DOHH2 (cell line): ENCODE results near the gene GABRG3.

ENCODE experiments used
- CTCF ChIP-seq: fragments of 200-600 bp; sonication (generic); IDR thresholded peaks from one replicate; pipeline ENCODE4 v1.5.1; 2014; ENCODE audit warnings: antibody characterized with exemption, mild to moderate bottlenecking, low read depth, low read length; ENCODE audit not compliant: poor library complexity, severe bottlenecking
- EZH2phosphoT487 ChIP-seq: fragments of 200-600 bp; sonication (generic); IDR thresholded peaks from 2 replicates; pipeline ENCODE4 v1.6.1; 2017; ENCODE audit warnings: borderline replicate concordance, mild to moderate bottlenecking, antibody characterized with exemption, low read length, moderate library complexity, mixed read lengths

- TF ChIP-seq CTCF (no peak), EZH2phosphoT487 (no peak)
These were observed 239.2 kb downstream of the GABRG3 start for GRCh38 chr15:27210176-27210575.
